HEK293T (cell line): ENCODE measurements around the gene APOLD1.

Experiments
- CTCF ChIA-PET: fragments of 350-600 bp; formaldehyde crosslinking; extraction: SDS; loops from one replicate; lab custom pipeline; 2021; ENCODE audit warnings: antibody characterized with exemption, inconsistent platforms; lab: Yijun Ruan, JAX
- POLR2A ChIA-PET: fragments of 350-600 bp; formaldehyde crosslinking; extraction: SDS; loops from one replicate; lab custom pipeline; 2020; ENCODE audit warnings: antibody characterized with exemption, inconsistent platforms; lab: Yijun Ruan, JAX
- DNase-seq: peaks from one replicate; pipeline ENCODE4 v3.0.0; 2012; ENCODE audit warnings: mixed read lengths; ENCODE audit errors: extremely low spot score
- ARNT ChIP-seq: fragments of 450-650 bp; IDR thresholded peaks from 2 replicates; pipeline ENCODE4 v1.6.1; 2017; ENCODE audit warnings: mild to moderate bottlenecking
- BHLHE40 ChIP-seq: fragments of 450-650 bp; IDR thresholded peaks from 2 replicates; pipeline ENCODE4 v1.6.1; 2016; ENCODE audit warnings: mild to moderate bottlenecking, moderate library complexity, borderline replicate concordance
- CTBP1 ChIP-seq: fragments of 450-650 bp; IDR thresholded peaks from 2 replicates; pipeline ENCODE4 v1.6.1; 2016; ENCODE audit warnings: borderline replicate concordance
- ELF4 ChIP-seq: fragments of 450-650 bp; IDR thresholded peaks from 2 replicates; pipeline ENCODE4 v1.6.1; 2017; ENCODE audit warnings: antibody characterized with exemption
- FOXA1 ChIP-seq: fragments of 450-650 bp; IDR thresholded peaks from 2 replicates; pipeline ENCODE4 v1.6.1; 2016; ENCODE audit warnings: mild to moderate bottlenecking
- FOXK2 ChIP-seq: fragments of 450-650 bp; IDR thresholded peaks from 2 replicates; pipeline ENCODE4 v1.6.1; 2016; ENCODE audit warnings: mild to moderate bottlenecking
- FOXM1 ChIP-seq: fragments of 450-650 bp; IDR thresholded peaks from 2 replicates; pipeline ENCODE4 v1.6.1; 2017; ENCODE audit warnings: mild to moderate bottlenecking, borderline replicate concordance
- HDGF ChIP-seq: fragments of 450-650 bp; IDR thresholded peaks from 2 replicates; pipeline ENCODE4 v1.6.1; 2017; ENCODE audit warnings: antibody characterized with exemption, borderline replicate concordance
- L3MBTL2 ChIP-seq: fragments of 450-650 bp; conservative IDR thresholded peaks from 2 replicates; pipeline ENCODE4 v1.6.1; 2016; ENCODE audit warnings: mild to moderate bottlenecking
- LEF1 ChIP-seq: fragments of 450-650 bp; IDR thresholded peaks from 2 replicates; pipeline ENCODE4 v1.6.1; 2017; ENCODE audit warnings: mild to moderate bottlenecking, borderline replicate concordance
- NFRKB ChIP-seq: fragments of 450-650 bp; IDR thresholded peaks from 2 replicates; pipeline ENCODE4 v1.6.1; 2016; ENCODE audit warnings: mild to moderate bottlenecking, moderate library complexity
- SP1 ChIP-seq: fragments of 450-650 bp; IDR thresholded peaks from 2 replicates; pipeline ENCODE4 v1.6.1; 2017
- SUZ12 ChIP-seq: fragments of 450-650 bp; IDR thresholded peaks from 2 replicates; pipeline ENCODE4 v1.6.1; 2016; ENCODE audit warnings: mild to moderate bottlenecking
- TARDBP ChIP-seq: fragments of 450-650 bp; IDR thresholded peaks from 2 replicates; pipeline ENCODE4 v1.6.1; 2016
- ZNF384 ChIP-seq: fragments of 450-650 bp; IDR thresholded peaks from 2 replicates; pipeline ENCODE4 v1.6.1; 2016
- TF ChIP-seq, protein P1 (sequence below): fragments of 450-650 bp; IDR thresholded peaks from 2 replicates; pipeline ENCODE4 v1.6.1; 2016

APOLD1 gene

DNA sequence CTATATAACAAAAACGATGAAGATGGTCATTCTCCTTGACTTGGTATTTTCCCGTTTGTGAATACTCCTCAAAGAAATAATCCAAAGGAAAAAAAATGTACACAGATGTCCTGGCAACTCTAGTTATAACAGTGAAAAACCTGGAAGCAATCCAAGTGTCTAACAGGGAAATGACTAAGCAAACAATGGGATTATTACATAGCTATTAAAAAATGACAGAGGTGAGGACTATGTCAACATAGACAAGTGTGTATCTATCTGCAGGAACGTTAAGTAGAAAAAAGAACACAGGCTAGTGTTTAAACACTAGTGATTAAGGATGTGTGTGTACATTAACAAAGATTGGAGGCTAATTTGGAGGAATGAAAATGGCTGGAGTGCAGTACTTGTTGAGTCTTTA lies 5.9 kb upstream of the APOLD1 start:
- CTCF ChIA-PET = interaction anchor here (1.1 to 1.6 kb wide), 4 partner anchors 10 to 43 kb away, joined by 3 to 9 read pairs (median 4); no protein-coding TSS in a partner anchor
- POLR2A ChIA-PET = interaction anchor here (1.3 to 2.5 kb wide), 2 partner anchors 8 to 53 kb away, joined by 5 to 7 read pairs; no protein-coding TSS in a partner anchor
- no peak for DNase-seq
- TF ChIP-seq ARNT (no peak), ZNF384 (no peak), ELF4 (no peak), L3MBTL2 (no peak), TARDBP (no peak), FOXA1 (peak; percentile 88)

DNA sequence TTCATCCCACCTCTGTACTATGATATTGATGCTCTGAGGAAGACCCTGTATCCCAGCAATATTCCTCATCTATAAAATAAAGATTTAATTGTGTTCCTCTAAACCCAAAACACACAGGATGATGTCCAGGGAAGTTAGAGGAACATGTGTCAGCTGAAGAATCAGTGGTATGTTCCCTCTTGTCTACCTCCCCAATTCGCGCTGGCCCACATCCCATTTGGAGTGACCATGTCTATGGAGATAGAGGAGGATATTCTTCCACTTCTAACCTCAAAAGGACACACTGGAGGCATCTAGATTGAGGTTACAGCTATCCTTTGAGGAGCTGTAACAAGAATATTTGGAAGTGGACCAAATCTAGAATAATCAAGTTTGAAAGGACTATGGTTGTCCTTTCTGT lies 1.3 kb upstream of the APOLD1 start:
- DNase-seq = no peak
- TF ChIP-seq SP1 = no peak
- no peak for TF ChIP-seq FOXK2
- no peak for TF ChIP-seq CTBP1
- no peak for TF ChIP-seq SUZ12
- no peak for TF ChIP-seq L3MBTL2
- TF ChIP-seq FOXA1 = no peak
- TF ChIP-seq ELF4 = no peak
- no peak for TF ChIP-seq ARNT
- no peak for TF ChIP-seq TARDBP
- TF ChIP-seq BHLHE40 = no peak
- TF ChIP-seq FOXM1 = no peak
- TF ChIP-seq NFRKB = no peak
- TF ChIP-seq ZNF384 = no peak
- TF ChIP-seq LEF1 = no peak
- TF ChIP-seq HDGF = no peak
- TF ChIP-seq, protein P1, sequence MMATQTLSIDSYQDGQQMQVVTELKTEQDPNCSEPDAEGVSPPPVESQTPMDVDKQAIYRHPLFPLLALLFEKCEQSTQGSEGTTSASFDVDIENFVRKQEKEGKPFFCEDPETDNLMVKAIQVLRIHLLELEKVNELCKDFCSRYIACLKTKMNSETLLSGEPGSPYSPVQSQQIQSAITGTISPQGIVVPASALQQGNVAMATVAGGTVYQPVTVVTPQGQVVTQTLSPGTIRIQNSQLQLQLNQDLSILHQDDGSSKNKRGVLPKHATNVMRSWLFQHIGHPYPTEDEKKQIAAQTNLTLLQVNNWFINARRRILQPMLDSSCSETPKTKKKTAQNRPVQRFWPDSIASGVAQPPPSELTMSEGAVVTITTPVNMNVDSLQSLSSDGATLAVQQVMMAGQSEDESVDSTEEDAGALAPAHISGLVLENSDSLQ = no peak
- ChIA-PET CTCF (interaction anchor here (1.0 kb wide), 1 partner anchor 47 kb away, joined by 3 read pairs; no protein-coding TSS in a partner anchor), POLR2A (interaction anchor here (1.2 kb wide), 2 partner anchors 29 to 72 kb away, joined by 4 read pairs; partner anchors contain the start of gene DDX47)

DNA sequence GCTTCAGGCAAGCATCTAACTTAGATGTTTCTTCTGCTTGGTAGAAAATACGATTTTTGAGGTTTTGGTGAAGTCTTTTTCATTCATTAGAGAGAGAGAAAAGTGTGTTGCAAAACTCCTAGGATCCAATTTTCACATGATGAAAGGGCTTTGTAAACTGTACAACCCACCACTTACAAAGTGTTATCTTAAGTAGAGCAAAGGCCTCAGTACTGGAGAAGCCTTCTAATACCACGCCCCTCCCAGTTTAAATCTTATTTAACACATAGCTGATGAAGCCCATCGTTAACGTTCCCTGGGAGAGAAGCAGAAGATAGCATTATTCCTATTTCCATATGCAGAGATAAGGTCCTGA lies 869 bp downstream of the APOLD1 start:
- CTCF ChIA-PET = interaction anchor here (0.8 kb wide), 1 partner anchor 17 kb away, joined by 5 read pairs; no protein-coding TSS in a partner anchor
- no peak for DNase-seq
- POLR2A ChIA-PET = interaction anchor here (0.7 to 3.0 kb wide), 21 partner anchors 12 to 428 kb away, joined by 3 to 12 read pairs (median 4); partner anchors contain the start of genes CDKN1B, DDX47 and GPRC5A
- TF ChIP-seq L3MBTL2 = no peak
- no peak for TF ChIP-seq FOXK2
- no peak for TF ChIP-seq HDGF

DNA sequence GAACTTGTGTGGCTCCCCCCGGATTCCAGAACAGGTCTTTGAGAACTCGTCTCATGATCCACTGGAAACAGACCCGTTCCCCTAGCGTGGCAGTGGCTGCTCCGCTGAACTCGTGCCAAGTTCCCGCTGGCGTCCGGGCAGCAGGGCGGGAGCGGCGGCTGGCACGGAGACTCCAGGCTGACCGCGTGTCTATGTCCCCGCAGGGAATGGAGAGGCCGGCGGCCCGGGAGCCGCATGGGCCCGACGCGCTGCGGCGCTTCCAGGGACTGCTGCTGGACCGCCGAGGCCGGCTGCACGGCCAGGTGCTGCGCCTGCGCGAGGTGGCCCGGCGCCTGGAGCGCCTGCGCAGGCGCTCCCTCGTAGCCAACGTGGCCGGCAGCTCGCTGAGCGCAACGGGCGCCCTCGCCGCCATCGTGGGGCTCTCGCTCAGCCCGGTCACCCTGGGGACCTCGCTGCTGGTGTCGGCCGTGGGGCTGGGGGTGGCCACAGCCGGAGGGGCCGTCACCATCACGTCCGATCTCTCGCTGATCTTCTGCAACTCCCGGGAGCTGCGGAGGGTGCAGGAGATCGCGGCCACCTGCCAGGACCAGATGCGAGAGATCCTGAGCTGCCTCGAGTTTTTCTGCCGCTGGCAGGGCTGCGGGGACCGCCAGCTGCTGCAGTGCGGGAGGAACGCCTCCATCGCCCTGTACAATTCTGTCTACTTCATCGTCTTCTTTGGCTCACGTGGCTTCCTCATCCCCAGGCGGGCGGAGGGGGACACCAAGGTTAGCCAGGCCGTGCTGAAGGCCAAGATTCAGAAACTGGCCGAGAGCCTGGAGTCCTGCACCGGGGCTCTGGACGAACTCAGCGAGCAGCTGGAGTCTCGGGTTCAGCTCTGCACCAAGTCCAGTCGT lies 1.5 kb downstream of the APOLD1 start:
- peak; percentile 96 for DNase-seq
- ChIA-PET POLR2A (interaction anchor here (0.7 to 3.0 kb wide), 29 partner anchors 9 to 429 kb away, joined by 3 to 12 read pairs (median 4); partner anchors contain the start of genes CDKN1B, DDX47 and GPRC5A), CTCF (interaction anchor here (0.6 to 1.3 kb wide), 5 partner anchors 16 to 197 kb away, joined by 3 to 5 read pairs (median 3); partner anchors contain the start of gene DDX47)
- TF ChIP-seq L3MBTL2 = peak; percentile 94
- no peak for TF ChIP-seq SP1
- no peak for TF ChIP-seq CTBP1
- TF ChIP-seq, protein P1 = no peak
- TF ChIP-seq TARDBP = no peak
- no peak for TF ChIP-seq FOXM1

DNA sequence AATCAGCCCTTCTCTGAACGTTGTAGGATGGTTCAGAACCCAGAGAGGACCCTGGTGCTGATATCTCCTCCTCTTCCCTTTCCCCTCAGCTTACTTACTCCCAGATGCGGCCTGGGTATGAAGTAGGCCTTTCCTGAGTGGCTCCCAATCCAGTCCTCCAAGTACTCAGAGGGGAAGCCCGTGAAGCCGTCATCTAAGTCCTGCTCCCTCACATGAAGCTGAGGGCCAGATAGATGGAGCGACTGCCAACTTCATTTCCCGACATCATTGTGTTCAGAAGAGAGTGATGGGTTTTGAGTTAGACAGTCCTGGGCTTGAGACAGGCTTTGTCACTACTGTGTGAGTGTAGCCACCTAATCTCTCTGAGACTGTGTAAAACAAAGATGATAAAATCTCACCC lies 2.7 kb downstream of the APOLD1 start:
- ChIA-PET CTCF (interaction anchor here (0.5 to 1.1 kb wide), 7 partner anchors 26 to 188 kb away, joined by 3 to 6 read pairs (median 3); no protein-coding TSS in a partner anchor), POLR2A (interaction anchor here (0.8 to 3.0 kb wide), 14 partner anchors 10 to 126 kb away, joined by 3 to 12 read pairs (median 6); partner anchors contain the start of genes CDKN1B, DDX47 and GPRC5A)
- no peak for TF ChIP-seq BHLHE40
- no peak for TF ChIP-seq SUZ12
- no peak for TF ChIP-seq L3MBTL2
- no peak for TF ChIP-seq ARNT
- no peak for TF ChIP-seq ELF4
- TF ChIP-seq HDGF = no peak
- TF ChIP-seq, protein P1 = no peak
- no peak for TF ChIP-seq FOXK2
- TF ChIP-seq SP1 = no peak
- no peak for TF ChIP-seq NFRKB
- no peak for TF ChIP-seq ZNF384
- DNase-seq = no peak

DNA sequence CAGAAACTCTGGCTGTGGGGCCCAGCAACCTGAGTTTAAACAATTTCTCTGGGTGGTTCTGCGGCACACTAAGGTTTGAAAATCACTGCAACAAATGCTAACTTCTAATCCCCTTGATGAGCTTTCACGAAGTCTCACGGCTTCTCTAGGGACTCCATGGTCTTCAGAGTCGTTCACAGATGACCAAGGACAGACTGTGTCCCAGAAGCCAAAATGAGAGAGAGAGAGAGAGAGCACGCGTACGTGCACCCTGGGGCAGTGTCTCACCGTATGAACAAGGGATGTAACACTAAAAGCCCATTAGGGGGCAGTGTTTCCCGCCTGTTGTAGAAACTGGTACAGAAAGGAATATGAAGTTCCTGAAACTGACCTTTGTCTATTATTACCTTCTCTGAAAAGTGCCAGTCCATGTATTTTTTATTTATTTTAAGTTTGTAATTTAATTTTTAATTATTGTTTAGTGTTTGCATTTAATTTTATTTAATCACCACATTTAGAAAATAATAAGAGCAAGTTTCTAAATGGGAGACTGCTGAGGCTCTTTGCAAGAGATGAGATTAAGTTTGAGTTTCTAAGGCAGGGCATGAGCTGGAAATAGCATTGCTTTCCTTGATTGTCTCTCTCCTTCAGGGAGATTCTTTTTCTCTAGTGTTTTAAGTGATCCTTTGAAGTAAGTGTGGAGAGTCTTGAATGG lies 3.4 kb downstream of the APOLD1 start:
- ChIA-PET CTCF (interaction anchor here (0.5 to 1.3 kb wide), 12 partner anchors 10 to 189 kb away, joined by 3 to 7 read pairs (median 4); no protein-coding TSS in a partner anchor), POLR2A (interaction anchor here (0.7 to 1.8 kb wide), 5 partner anchors 14 to 193 kb away, joined by 3 to 4 read pairs (median 3); partner anchors contain the start of gene DDX47)
- no peak for TF ChIP-seq BHLHE40
- TF ChIP-seq NFRKB = no peak
- no peak for TF ChIP-seq TARDBP
- TF ChIP-seq, protein P1 = no peak
- no peak for TF ChIP-seq ELF4
- 0 out of 2 replicates have a peak, but pooled peaks have one; percentile 13 for TF ChIP-seq L3MBTL2
- TF ChIP-seq ARNT = no peak
- no peak for TF ChIP-seq FOXK2
- peak; percentile 64 for DNase-seq
